HepG2 (cell line): Measurements from ENCODE around the gene ANKRD31. TPM values are rescaled to one million over a fixed set of nuclear protein-coding genes. Genes with fewer than 3 reads are reported as not detected.

Experiments
- ATAC-seq: fragments of 200-7000 bp; cut with Tn5 transposase; 3 replicates; pipeline ENCODE4 v1.9.1; 2020; ENCODE audit warnings: mild to moderate bottlenecking, moderate library complexity
- BruUV-seq: library from RNA; stranded (reverse); fragments of 400-500 nt; replicated peaks from 2 replicates; lab custom pipeline; 2021; lab: Mats Ljungman, UMichigan
- CTCF ChIA-PET: fragments of 300-600 bp; formaldehyde crosslinking; extraction: SDS; loops from one replicate; lab custom pipeline; 2021; ENCODE audit warnings: low total read pairs, inconsistent platforms, low intra/inter-chr PET ratio; lab: Yijun Ruan, JAX
- POLR2A ChIA-PET: fragments of 350-600 bp; sonication (Branson Sonifier 250); formaldehyde crosslinking; loops from one replicate; lab custom pipeline; 2020; ENCODE audit warnings: antibody characterized with exemption, inconsistent platforms; lab: Yijun Ruan, JAX
- DNase-seq: peaks from one replicate; pipeline ENCODE4 v3.0.0-alpha.2; 2015; ENCODE audit warnings: low spot score
- FAIRE-seq: peaks from 3 replicates; lab custom pipeline; 2011; peaks lifted over from hg19 to GRCh38; lab: Jason Lieb, UNC
- H2AFZ ChIP-seq: one replicate; pipeline ENCODE4 v1.6.1; 2011; ENCODE audit warnings: low read length, inconsistent platforms
- H3K27ac ChIP-seq: fragments of 300-600 bp; 3 replicates; pipeline ENCODE4 v1.8.0; 2011; ENCODE audit warnings: mixed run types, mild to moderate bottlenecking, mixed read lengths, low read length, inconsistent platforms; ENCODE audit not compliant: insufficient read depth; ENCODE audit errors: extremely low read length
- H3K27me3 ChIP-seq, 2 experiments: fragments of 200-600 bp in 1 of 2; 2 replicates in 1 of 2; 3 replicates in 1 of 2; pipeline versions ENCODE4 v1.6.0 to v1.8.0; 2011; ENCODE audit warnings: low read length in 2 of 2, mild to moderate bottlenecking in 2 of 2, moderate library complexity in 2 of 2, inconsistent platforms in 1 of 2; ENCODE audit not compliant: insufficient read depth in 2 of 2, control insufficient read depth in 1 of 2
- H3K36me3 ChIP-seq, 2 experiments: fragments of 200-600 bp in 1 of 2; replicated peaks in 1 of 2; 2 replicates in 1 of 2; 3 replicates in 1 of 2; pipeline versions ENCODE4 v1.5.1 to v1.8.0; 2011; ENCODE audit warnings: low read length in 2 of 2, inconsistent platforms in 1 of 2; ENCODE audit not compliant: insufficient read depth in 2 of 2, control insufficient read depth in 1 of 2
- H3K4me1 ChIP-seq: 2 replicates; pipeline ENCODE4 v1.5.1; 2012; ENCODE audit warnings: low read length, inconsistent platforms; ENCODE audit not compliant: insufficient read depth
- H3K4me2 ChIP-seq: 2 replicates; pipeline ENCODE4 v1.6.0; 2011; ENCODE audit warnings: low read depth, low read length, inconsistent platforms
- H3K4me3 ChIP-seq, 3 experiments: fragments of 200-600 bp in 1 of 3; sonication (generic), shearing (Covaris generic) in 1 of 3; replicated peaks in 1 of 3; 2 replicates each; pipeline ENCODE4 v1.5.1; 2011 to 2016; ENCODE audit warnings: low read length in 3 of 3, inconsistent platforms in 2 of 3, low read depth in 2 of 3, mild to moderate bottlenecking in 2 of 3, control low read depth in 1 of 3, mixed read lengths in 1 of 3; ENCODE audit not compliant: insufficient read depth in 1 of 3
- H3K79me2 ChIP-seq: one replicate; pipeline ENCODE4 v1.6.1; 2011; ENCODE audit warnings: low read length, inconsistent platforms; ENCODE audit not compliant: insufficient read depth
- H3K9ac ChIP-seq: 2 replicates; pipeline ENCODE4 v1.6.0; 2011; ENCODE audit warnings: mild to moderate bottlenecking, low read depth, low read length, inconsistent platforms; ENCODE audit not compliant: insufficient read depth
- H3K9me3 ChIP-seq: 2 replicates; pipeline ENCODE4 v1.5.1; 2012; ENCODE audit warnings: mild to moderate bottlenecking, low read length
- H4K20me1 ChIP-seq: 2 replicates; pipeline ENCODE4 v1.6.0; 2011; ENCODE audit warnings: inconsistent platforms, mild to moderate bottlenecking, low read length, moderate library complexity; ENCODE audit not compliant: insufficient read depth
- NFE2 ChIP-seq: sonication (generic); formaldehyde crosslinking; IDR thresholded peaks from 2 replicates; pipeline ENCODE4 v1.4.0; 2020; ENCODE audit warnings: missing genetic modification reagents
- RBM39 ChIP-seq: fragments of 200-400 bp; formaldehyde crosslinking; IDR thresholded peaks from one replicate; pipeline ENCODE4 v1.6.1; 2018; ENCODE audit warnings: antibody characterized with exemption, mild to moderate bottlenecking, low read depth, low read length; ENCODE audit not compliant: poor library complexity, severe bottlenecking
- SOX13 ChIP-seq, 3 experiments: fragments of 450-650 bp in 1 of 3; sonication (generic) in 1 of 3; formaldehyde crosslinking in 1 of 3; IDR thresholded peaks in 2 of 3; conservative IDR thresholded peaks in 1 of 3; 2 replicates each; pipeline versions ENCODE4 v1.5.0 to v1.6.1; 2016 to 2020; ENCODE audit warnings: antibody characterized with exemption in 1 of 3, mild to moderate bottlenecking in 1 of 3, missing compliant biosample characterization in 1 of 3, missing genetic modification reagents in 1 of 3, moderate library complexity in 1 of 3
- TFAP4 ChIP-seq: sonication (generic); IDR thresholded peaks from 2 replicates; pipeline ENCODE4 v1.6.1; 2016; ENCODE audit warnings: low read depth, borderline replicate concordance
- ZBTB4 ChIP-seq: sonication (generic); formaldehyde crosslinking; IDR thresholded peaks from 2 replicates; pipeline ENCODE4 v1.4.0; 2020; ENCODE audit warnings: missing genetic modification reagents, mild to moderate bottlenecking, borderline replicate concordance
- ZNF121 ChIP-seq: sonication (generic); formaldehyde crosslinking; IDR thresholded peaks from 2 replicates; pipeline ENCODE4 v1.5.0; 2020; ENCODE audit warnings: mild to moderate bottlenecking, missing genetic modification reagents
- ZNF142 ChIP-seq: sonication (generic); formaldehyde crosslinking; IDR thresholded peaks from 2 replicates; pipeline ENCODE4 v1.4.0; 2020; ENCODE audit warnings: missing genetic modification reagents
- ZNF414 ChIP-seq: sonication (generic); formaldehyde crosslinking; IDR thresholded peaks from 2 replicates; pipeline ENCODE4 v1.5.0; 2020; ENCODE audit warnings: missing genetic modification reagents
- ZNF619 ChIP-seq: sonication (generic); formaldehyde crosslinking; IDR thresholded peaks from 2 replicates; pipeline ENCODE4 v1.4.0; 2020; ENCODE audit warnings: mild to moderate bottlenecking, missing genetic modification reagents
- WGBS: methylation state at CpG from one replicate; pipeline ENCODE4 v1.1.6; 2017; ENCODE audit warnings: low lambda C conversion rate; 5-methylcytosine and 5-hydroxymethylcytosine counted together
- in situ Hi-C: cut with HindIII; loops from 2 replicates; pipeline ENCODE4 v1.10.0; 2017; ENCODE audit warnings: low pct_unique_long_range_greater_than_20kb; ENCODE audit not compliant: extremely low pct_ligation_motif_present
- intact Hi-C: fragments of 100-400 bp; cut with micrococcal nuclease; formaldehyde crosslinking; loops from one replicate; pipeline ENCODE4 v1.10.0; 2022; ENCODE audit not compliant: unreplicated experiment
- polyA plus RNA-seq, 8 experiments: library from polyadenylated mRNA; depleted of rRNA in 3 of 8; stranded (reverse) in 7 of 8; unstranded in 1 of 8; fragments of >200 nt; fragmentation: Illumina TruSeq in 4 of 8; extraction: Trizol in 4 of 8; gene quantifications; 2 replicates each; pipeline versions ENCODE4 v1.2.1 to v1.2.3, GENCODE V29; 2011 to 2016; ENCODE audit warnings: low read depth in 4 of 8, missing spikeins in 1 of 8, mixed read lengths in 1 of 8; ENCODE audit not compliant: insufficient read depth in 1 of 8
- total RNA-seq, 5 experiments: library from RNA; depleted of rRNA; stranded (reverse); fragments of >200 nt; fragmentation: Illumina TruSeq; extraction: Trizol; gene quantifications; 2 replicates each; pipeline ENCODE4 v1.2.3, GENCODE V29; 2016; ENCODE audit warnings: low read depth in 1 of 5

ANKRD31 gene
- total and polyA plus RNA-seq, 2 of the 13 experiments (the other 11 are each of a cell fraction or from before 2014, with no cell fraction given) = 0.01 to 0.09 TPM

GRCh38 chr5:75189353-75189752 is 47.3 kb downstream of the ANKRD31 start (continued):
- no peak for TF ChIP-seq ZBTB4 (CRISPR knock-in tag)
- TF ChIP-seq ZNF121 (CRISPR knock-in tag) = peak; percentile 66
- TF ChIP-seq, all 625 proteins: peak for 4

GRCh38 chr5:75185763-75186162 is 50.9 kb downstream of the ANKRD31 start:
- H3K79me2 ChIP-seq = no peaks in the 10 kb centered on the region
- no peak overlapping the region for H3K27ac ChIP-seq
- H4K20me1 ChIP-seq = no peaks in the 10 kb centered on the region
- no peak overlapping the region for H3K4me2 ChIP-seq
- no peaks in the 10 kb centered on the region for H3K27me3 ChIP-seq
- H3K9me3 ChIP-seq = no peaks in the 10 kb centered on the region
- BruUV-seq = no TSS peak
- 11% methylated on average over 1 of the region's 1 CpG for WGBS
- H3K36me3 ChIP-seq = no peaks in the 10 kb centered on the region
- H3K9ac ChIP-seq = no peak overlapping the region
- in situ Hi-C loops = no loop called here
- no peak for FAIRE-seq
- CTCF ChIA-PET = no interaction called here
- no peak for ATAC-seq
- no peak overlapping the region for H3K4me3 ChIP-seq
- peaks cover 12% of the 10 kb centered on the region for H3K4me1 ChIP-seq
- DNase-seq = no peak
- POLR2A ChIA-PET = no interaction called here
- no peak overlapping the region for H2AFZ ChIP-seq
- intact Hi-C loops = no loop called here
- no peak for TF ChIP-seq TFAP4
- no peak for TF ChIP-seq NFE2 (CRISPR knock-in tag)
- no peak for TF ChIP-seq SOX13 (IDR thresholded peaks at IDR 0.05)
- no peak for TF ChIP-seq SOX13 (CRISPR knock-in tag; conservative IDR thresholded peaks at IDR 0.05 in 1 of 2, IDR thresholded peaks at IDR 0.05 in 1 of 2)
- TF ChIP-seq ZNF142 (CRISPR knock-in tag) = no peak
- no peak for TF ChIP-seq ZNF619
- no peak for TF ChIP-seq RBM39
- no peak for TF ChIP-seq ZNF414 (CRISPR knock-in tag)
